ENCODE measurements around the gene LAMTOR4. TPM values are rescaled to one million over a fixed set of nuclear protein-coding genes. Genes with fewer than 3 reads are reported as not detected.

Gene LAMTOR4
- total RNA-seq, 6 experiments from 2014 or later: 35.8 to 66.6 (median 44.9) TPM

GRCh38 chr7:100155553-100156317 is 7.0 kb downstream of the LAMTOR4 start:
- no peaks in the 10 kb centered on the region for H3K9me3 ChIP-seq
- no peak overlapping the region for H3K4me3 ChIP-seq
- intact Hi-C loops (cut with DNase I): no loop called here
- 82% methylated on average over 15 of the region's 20 CpGs for WGBS (ENCODE audit: insufficient coverage, low coverage, low lambda C conversion rate, missing lambda C conversion rate)
- DNase-seq: no peak
- ATAC-seq: no peak
- H3K36me3 ChIP-seq: peaks cover 0 to 18% (median 4%) of the 10 kb centered on the region in 4 donors
- peaks cover 0 to 13% (median 0%) of the 10 kb centered on the region in 4 donors for H3K4me1 ChIP-seq
- H3K27me3 ChIP-seq: no peaks in the 10 kb centered on the region
- no peak overlapping the region for H3K27ac ChIP-seq
- TF ChIP-seq, protein P1, sequence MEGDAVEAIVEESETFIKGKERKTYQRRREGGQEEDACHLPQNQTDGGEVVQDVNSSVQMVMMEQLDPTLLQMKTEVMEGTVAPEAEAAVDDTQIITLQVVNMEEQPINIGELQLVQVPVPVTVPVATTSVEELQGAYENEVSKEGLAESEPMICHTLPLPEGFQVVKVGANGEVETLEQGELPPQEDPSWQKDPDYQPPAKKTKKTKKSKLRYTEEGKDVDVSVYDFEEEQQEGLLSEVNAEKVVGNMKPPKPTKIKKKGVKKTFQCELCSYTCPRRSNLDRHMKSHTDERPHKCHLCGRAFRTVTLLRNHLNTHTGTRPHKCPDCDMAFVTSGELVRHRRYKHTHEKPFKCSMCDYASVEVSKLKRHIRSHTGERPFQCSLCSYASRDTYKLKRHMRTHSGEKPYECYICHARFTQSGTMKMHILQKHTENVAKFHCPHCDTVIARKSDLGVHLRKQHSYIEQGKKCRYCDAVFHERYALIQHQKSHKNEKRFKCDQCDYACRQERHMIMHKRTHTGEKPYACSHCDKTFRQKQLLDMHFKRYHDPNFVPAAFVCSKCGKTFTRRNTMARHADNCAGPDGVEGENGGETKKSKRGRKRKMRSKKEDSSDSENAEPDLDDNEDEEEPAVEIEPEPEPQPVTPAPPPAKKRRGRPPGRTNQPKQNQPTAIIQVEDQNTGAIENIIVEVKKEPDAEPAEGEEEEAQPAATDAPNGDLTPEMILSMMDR (IDR thresholded peaks at IDR 0.05): no peak
- TF ChIP-seq POLR2A (IDR thresholded peaks at IDR 0.05): no peak

- H3K27me3 ChIP-seq: no peaks in the 10 kb centered on the region
- H3K27ac ChIP-seq: no peak overlapping the region
- intact Hi-C loops (cut with DNase I): no loop called here
- H3K4me3 ChIP-seq: no peak overlapping the region
- peaks cover 0 to 13% (median 0%) of the 10 kb centered on the region in 4 donors for H3K4me1 ChIP-seq
- ATAC-seq (no peak), DNase-seq (no peak)
- WGBS (ENCODE audit: insufficient coverage, low coverage, low lambda C conversion rate, missing lambda C conversion rate): 83% methylated on average over 13 of the region's 16 CpGs
- H3K9me3 ChIP-seq: no peaks in the 10 kb centered on the region
- H3K36me3 ChIP-seq: peaks cover 0 to 18% (median 4%) of the 10 kb centered on the region in 4 donors
- TF ChIP-seq, protein P1 (IDR thresholded peaks at IDR 0.05): no peak
- TF ChIP-seq POLR2A (IDR thresholded peaks at IDR 0.05): no peak
Observed at GRCh38 chr7:100156331-100157068, 7.8 kb downstream of the LAMTOR4 start.

- no peak for DNase-seq
- H3K36me3 ChIP-seq: peaks cover 0 to 18% (median 4%) of the 10 kb centered on the region in 4 donors
- no peaks in the 10 kb centered on the region for H3K9me3 ChIP-seq
- no peaks in the 10 kb centered on the region for H3K27me3 ChIP-seq
- ATAC-seq: no peak
- H3K27ac ChIP-seq: no peak overlapping the region
- peak overlapping the region in 1 of 3 donors; percentile 97 for H3K4me3 ChIP-seq
- 57% methylated on average over 1 of the region's 5 CpGs for WGBS (ENCODE audit: insufficient coverage, low coverage, low lambda C conversion rate, missing lambda C conversion rate)
- TF ChIP-seq, protein P1 (IDR thresholded peaks at IDR 0.05): no peak
- no peak for TF ChIP-seq POLR2A (IDR thresholded peaks at IDR 0.05)
- peaks cover 0 to 13% (median 0%) of the 10 kb centered on the region in 4 donors for H3K4me1 ChIP-seq
- intact Hi-C loops (cut with DNase I): no loop called here
Observed at GRCh38 chr7:100157069-100157333, 8.3 kb downstream of the LAMTOR4 start.

DNA sequence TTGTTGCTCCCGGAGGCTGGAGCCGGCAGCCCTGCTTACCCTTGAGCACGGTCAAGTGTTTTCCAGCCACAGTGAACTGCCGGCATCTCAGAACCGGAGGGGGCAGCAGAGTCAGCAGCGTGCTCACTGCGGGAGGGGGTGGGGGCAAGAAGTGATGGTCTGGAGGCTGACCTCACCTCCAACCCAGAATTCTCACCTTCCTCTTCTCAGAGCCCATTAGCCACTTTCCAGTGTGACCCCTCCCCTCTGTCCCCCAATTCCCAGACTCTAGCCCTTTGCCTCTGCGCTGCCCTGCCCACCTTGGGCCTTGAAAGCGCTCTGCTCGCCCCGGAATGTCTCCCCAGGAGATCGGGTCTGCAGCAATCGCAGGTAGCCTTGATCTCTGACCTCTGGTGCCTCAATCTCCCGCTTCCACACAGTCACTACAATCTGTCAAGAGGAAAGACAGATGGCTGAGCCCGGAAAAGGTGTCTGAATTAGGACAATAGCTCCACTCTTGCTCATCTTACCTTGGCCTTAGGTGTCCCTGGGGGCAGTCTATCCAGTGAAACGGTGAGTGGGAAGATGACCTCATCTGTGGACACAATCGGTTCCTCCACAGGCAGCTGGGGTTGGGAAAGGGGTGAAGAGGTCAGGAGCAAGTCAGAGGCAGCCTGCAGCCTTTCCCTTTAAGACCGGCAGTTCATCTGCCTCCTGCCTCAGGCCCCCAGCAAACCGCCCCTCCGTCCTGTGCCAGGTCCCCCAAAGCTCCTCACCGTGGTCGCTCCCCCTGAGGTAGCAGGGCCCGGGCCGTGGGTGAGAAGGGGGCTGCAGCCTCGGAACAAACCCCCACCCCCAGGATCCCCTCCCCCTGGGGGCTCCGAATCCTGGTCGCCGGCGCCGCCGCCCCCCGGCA is 8.9 kb downstream of the LAMTOR4 start:
- Histone ChIP-seq H3K36me3 (peaks cover 0 to 18% (median 4%) of the 10 kb centered on the region in 4 donors), H3K27me3 (no peaks in the 10 kb centered on the region), H3K4me1 (peaks cover 0 to 13% (median 0%) of the 10 kb centered on the region in 4 donors), H3K4me3 (peak overlapping the region; percentile 96 to 97 (median 97)), H3K27ac (peak overlapping the region; percentile 60 to 78 (median 70)), H3K9me3 (no peaks in the 10 kb centered on the region)
- TF ChIP-seq, protein P1 (IDR thresholded peaks at IDR 0.05): no peak
- TF ChIP-seq POLR2A (IDR thresholded peaks at IDR 0.05): no peak
- 30% methylated on average over 13 of the region's 32 CpGs for WGBS (ENCODE audit: insufficient coverage, low coverage, low lambda C conversion rate, missing lambda C conversion rate)
- intact Hi-C loops (cut with DNase I): no loop called here
- DNase-seq: peak in 2 of 3 donors; percentile 67 to 70
- ATAC-seq: peak; percentile 59 to 88 (median 68)
